ENCODE results near the gene MED12L. TPM values are rescaled to one million over a fixed set of nuclear protein-coding genes. Genes with fewer than 3 reads are reported as not detected.

Gene MED12L
- total RNA-seq, 1 donor, result 2.2 TPM

- Histone ChIP-seq H3K4me2 (ENCODE audit: insufficient read depth, low read length) (no peak overlapping the region), H2AFZ (ENCODE audit: low read length) (no peak overlapping the region), H3K79me2 (ENCODE audit: insufficient read depth, low read length) (no peaks in the 10 kb centered on the region), H4K20me1 (ENCODE audit: insufficient read depth, low read length) (no peaks in the 10 kb centered on the region), H3K9me3 (ENCODE audit: low read depth, low read length) (no peaks in the 10 kb centered on the region), H3K4me1 (ENCODE audit: insufficient read depth, low read length) (peaks cover 32% of the 10 kb centered on the region), H3K27ac (ENCODE audit: low read depth, low read length) (peak overlapping the region; percentile 41), H3K36me3 (ENCODE audit: insufficient read depth, low read length) (no peaks in the 10 kb centered on the region), H3K27me3 (ENCODE audit: insufficient read depth, low read length) (no peaks in the 10 kb centered on the region), H3K4me3 (ENCODE audit: insufficient read depth, low read length) (no peak overlapping the region)
- TF ChIP-seq CTCF (IDR thresholded peaks at IDR 0.05; ENCODE audit: extremely low read depth, low read depth, low read length), result no peak
- DNase-seq (ENCODE audit: insufficient read length, low spot score, missing footprints), result no peak
Observed at GRCh38 chr3:151225040-151225975, 139.8 kb downstream of the MED12L start.

GRCh38 chr3:151226088-151226563 lies 140.7 kb downstream of the MED12L start:
- Histone ChIP-seq H2AFZ (ENCODE audit: low read length) (peak overlapping the region; percentile 13), H3K4me2 (ENCODE audit: insufficient read depth, low read length) (no peak overlapping the region), H3K9me3 (ENCODE audit: low read depth, low read length) (no peaks in the 10 kb centered on the region), H4K20me1 (ENCODE audit: insufficient read depth, low read length) (no peaks in the 10 kb centered on the region), H3K79me2 (ENCODE audit: insufficient read depth, low read length) (no peaks in the 10 kb centered on the region), H3K4me1 (ENCODE audit: insufficient read depth, low read length) (peaks cover 32% of the 10 kb centered on the region), H3K27ac (ENCODE audit: low read depth, low read length) (peak overlapping the region; percentile 73), H3K4me3 (ENCODE audit: insufficient read depth, low read length) (no peak overlapping the region), H3K36me3 (ENCODE audit: insufficient read depth, low read length) (no peaks in the 10 kb centered on the region), H3K27me3 (ENCODE audit: insufficient read depth, low read length) (no peaks in the 10 kb centered on the region)
- peak; percentile 58 for DNase-seq (ENCODE audit: insufficient read length, low spot score, missing footprints)
- no peak for TF ChIP-seq CTCF (IDR thresholded peaks at IDR 0.05; ENCODE audit: extremely low read depth, low read depth, low read length)

GRCh38 chr3:151226825-151227224 lies 141.4 kb downstream of the MED12L start:
- Histone ChIP-seq H3K4me3 (ENCODE audit: insufficient read depth, low read length) (no peak overlapping the region), H3K27me3 (ENCODE audit: insufficient read depth, low read length) (no peaks in the 10 kb centered on the region), H3K4me2 (ENCODE audit: insufficient read depth, low read length) (no peak overlapping the region), H3K4me1 (ENCODE audit: insufficient read depth, low read length) (peaks cover 32% of the 10 kb centered on the region), H3K9me3 (ENCODE audit: low read depth, low read length) (no peaks in the 10 kb centered on the region), H3K27ac (ENCODE audit: low read depth, low read length) (peak overlapping the region; percentile 73), H3K79me2 (ENCODE audit: insufficient read depth, low read length) (no peaks in the 10 kb centered on the region), H3K36me3 (ENCODE audit: insufficient read depth, low read length) (no peaks in the 10 kb centered on the region), H4K20me1 (ENCODE audit: insufficient read depth, low read length) (no peaks in the 10 kb centered on the region), H2AFZ (ENCODE audit: low read length) (no peak overlapping the region)
- TF ChIP-seq CTCF (IDR thresholded peaks at IDR 0.05; ENCODE audit: extremely low read depth, low read depth, low read length), result no peak
- peak; percentile 35 for DNase-seq (ENCODE audit: insufficient read length, low spot score, missing footprints)

- Histone ChIP-seq H3K79me2 (ENCODE audit: insufficient read depth, low read length) (no peaks in the 10 kb centered on the region), H4K20me1 (ENCODE audit: insufficient read depth, low read length) (no peaks in the 10 kb centered on the region), H3K27me3 (ENCODE audit: insufficient read depth, low read length) (no peaks in the 10 kb centered on the region), H3K4me2 (ENCODE audit: insufficient read depth, low read length) (peak overlapping the region; percentile 62), H3K4me1 (ENCODE audit: insufficient read depth, low read length) (peaks cover 32% of the 10 kb centered on the region), H3K27ac (ENCODE audit: low read depth, low read length) (peak overlapping the region; percentile 73), H3K9me3 (ENCODE audit: low read depth, low read length) (no peaks in the 10 kb centered on the region), H2AFZ (ENCODE audit: low read length) (no peak overlapping the region), H3K36me3 (ENCODE audit: insufficient read depth, low read length) (no peaks in the 10 kb centered on the region), H3K4me3 (ENCODE audit: insufficient read depth, low read length) (no peak overlapping the region)
- DNase-seq (ENCODE audit: insufficient read length, low spot score, missing footprints), result no peak
- TF ChIP-seq CTCF (IDR thresholded peaks at IDR 0.05; ENCODE audit: extremely low read depth, low read depth, low read length), result no peak
Observed at GRCh38 chr3:151227266-151227806, 141.9 kb downstream of the MED12L start.
